22Rv1 (cell line): ENCODE data around the gene OGDH.
A peak's percentile ranks its signal among the peaks of the same experiment; 100 is the strongest.
"Not testable (repeated sequence)": the region's sequence is repeated elsewhere in the genome, so short reads cannot be mapped to it uniquely, and the experiment has no call there.

Experiments used
- H3K27ac ChIP-seq: fragments of 450-650 bp; 2 replicates; pipeline ENCODE4 v1.5.1; 2017
- ZFX ChIP-seq: fragments of 450-650 bp; IDR thresholded peaks from 2 replicates; pipeline ENCODE4 v1.6.1; 2017; ENCODE audit warnings: antibody characterized with exemption, borderline replicate concordance
- TF ChIP-seq, protein P1 (sequence below): fragments of 450-650 bp; IDR thresholded peaks from 2 replicates; pipeline ENCODE4 v1.5.1; 2017; ENCODE audit warnings: mild to moderate bottlenecking

Gene OGDH

DNA sequence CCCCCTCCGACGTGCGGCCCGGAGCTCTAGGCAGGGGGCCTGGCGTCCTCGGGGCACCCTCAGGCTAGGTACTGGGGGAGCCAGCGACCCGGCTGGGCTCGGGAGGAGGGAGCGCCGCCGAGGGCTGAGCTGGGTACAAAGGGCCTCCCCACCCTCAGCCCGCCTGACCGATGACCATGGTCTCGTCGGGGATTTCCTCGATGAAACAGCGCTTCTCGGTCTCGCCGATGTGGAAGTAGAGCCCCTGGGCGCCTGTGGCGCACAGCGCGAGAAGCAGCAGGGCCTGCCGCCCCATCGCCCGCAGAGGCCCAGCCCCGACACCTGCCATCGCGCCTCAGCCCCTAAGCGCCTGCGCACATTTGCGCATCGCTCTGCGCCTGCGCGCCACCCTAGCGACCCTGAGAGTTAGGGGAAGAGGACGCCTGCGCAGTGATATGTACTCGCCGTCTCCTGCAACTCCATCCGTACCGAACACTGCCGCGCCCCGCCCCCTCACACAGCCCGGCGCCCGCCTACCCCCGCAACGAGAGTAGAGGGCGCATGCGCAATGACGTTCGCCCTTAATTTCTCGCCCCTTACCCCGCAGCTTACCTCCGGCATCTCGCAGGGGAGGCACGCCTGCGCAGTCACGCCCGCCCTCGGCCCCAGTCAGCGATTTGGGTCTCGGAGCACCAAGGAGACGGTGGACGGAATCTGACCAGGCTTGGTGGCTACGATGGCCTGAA lies 24.4 kb upstream of the OGDH start, which contains the start of gene TMED4:
TMED4 (minus strand) TSS at position 353 of the 725 bp plus-strand sequence; CDS start at position 328, 25 bp downstream.
- peak within 1 kb of the TSS; percentile 98 for H3K27ac ChIP-seq
- TF ChIP-seq, protein P1, sequence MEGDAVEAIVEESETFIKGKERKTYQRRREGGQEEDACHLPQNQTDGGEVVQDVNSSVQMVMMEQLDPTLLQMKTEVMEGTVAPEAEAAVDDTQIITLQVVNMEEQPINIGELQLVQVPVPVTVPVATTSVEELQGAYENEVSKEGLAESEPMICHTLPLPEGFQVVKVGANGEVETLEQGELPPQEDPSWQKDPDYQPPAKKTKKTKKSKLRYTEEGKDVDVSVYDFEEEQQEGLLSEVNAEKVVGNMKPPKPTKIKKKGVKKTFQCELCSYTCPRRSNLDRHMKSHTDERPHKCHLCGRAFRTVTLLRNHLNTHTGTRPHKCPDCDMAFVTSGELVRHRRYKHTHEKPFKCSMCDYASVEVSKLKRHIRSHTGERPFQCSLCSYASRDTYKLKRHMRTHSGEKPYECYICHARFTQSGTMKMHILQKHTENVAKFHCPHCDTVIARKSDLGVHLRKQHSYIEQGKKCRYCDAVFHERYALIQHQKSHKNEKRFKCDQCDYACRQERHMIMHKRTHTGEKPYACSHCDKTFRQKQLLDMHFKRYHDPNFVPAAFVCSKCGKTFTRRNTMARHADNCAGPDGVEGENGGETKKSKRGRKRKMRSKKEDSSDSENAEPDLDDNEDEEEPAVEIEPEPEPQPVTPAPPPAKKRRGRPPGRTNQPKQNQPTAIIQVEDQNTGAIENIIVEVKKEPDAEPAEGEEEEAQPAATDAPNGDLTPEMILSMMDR: no peak
- no peak for TF ChIP-seq ZFX

DNA sequence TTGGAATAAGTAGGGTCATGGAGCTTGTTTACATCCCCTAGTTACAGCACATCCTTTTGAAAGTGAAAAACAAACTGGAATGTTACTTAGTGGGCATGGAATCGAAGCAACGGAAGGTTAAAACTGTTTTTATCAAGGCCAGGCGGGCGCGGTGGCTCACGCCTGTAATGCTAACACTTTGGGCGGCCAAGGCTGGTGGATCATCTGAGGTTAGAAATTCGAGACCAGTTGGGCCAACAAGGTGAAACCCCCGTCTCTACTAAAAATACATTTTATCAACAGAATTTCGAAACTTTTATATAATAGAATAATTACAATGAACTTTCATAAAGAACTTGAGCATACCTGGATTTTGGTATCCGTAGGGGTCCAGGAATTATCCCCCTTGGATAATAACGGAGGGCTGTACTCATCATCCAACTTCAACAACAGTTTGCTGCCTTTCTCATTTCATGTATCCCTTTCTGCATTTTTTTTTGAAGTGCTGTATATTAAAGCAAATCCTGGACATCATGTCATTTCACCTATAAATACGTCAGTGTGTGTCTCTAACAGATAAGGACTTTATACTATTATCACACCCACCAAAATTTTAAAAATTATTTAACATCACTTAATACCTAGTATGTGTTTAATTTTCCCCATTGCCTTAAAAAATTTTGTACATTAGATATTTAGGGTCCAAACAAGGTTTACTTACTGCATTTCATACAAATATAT lies 23.1 kb upstream of the OGDH start:
- TF ChIP-seq ZFX: no peak
- TF ChIP-seq, protein P1: no peak
- H3K27ac ChIP-seq: peak overlapping the region; percentile 98

DNA sequence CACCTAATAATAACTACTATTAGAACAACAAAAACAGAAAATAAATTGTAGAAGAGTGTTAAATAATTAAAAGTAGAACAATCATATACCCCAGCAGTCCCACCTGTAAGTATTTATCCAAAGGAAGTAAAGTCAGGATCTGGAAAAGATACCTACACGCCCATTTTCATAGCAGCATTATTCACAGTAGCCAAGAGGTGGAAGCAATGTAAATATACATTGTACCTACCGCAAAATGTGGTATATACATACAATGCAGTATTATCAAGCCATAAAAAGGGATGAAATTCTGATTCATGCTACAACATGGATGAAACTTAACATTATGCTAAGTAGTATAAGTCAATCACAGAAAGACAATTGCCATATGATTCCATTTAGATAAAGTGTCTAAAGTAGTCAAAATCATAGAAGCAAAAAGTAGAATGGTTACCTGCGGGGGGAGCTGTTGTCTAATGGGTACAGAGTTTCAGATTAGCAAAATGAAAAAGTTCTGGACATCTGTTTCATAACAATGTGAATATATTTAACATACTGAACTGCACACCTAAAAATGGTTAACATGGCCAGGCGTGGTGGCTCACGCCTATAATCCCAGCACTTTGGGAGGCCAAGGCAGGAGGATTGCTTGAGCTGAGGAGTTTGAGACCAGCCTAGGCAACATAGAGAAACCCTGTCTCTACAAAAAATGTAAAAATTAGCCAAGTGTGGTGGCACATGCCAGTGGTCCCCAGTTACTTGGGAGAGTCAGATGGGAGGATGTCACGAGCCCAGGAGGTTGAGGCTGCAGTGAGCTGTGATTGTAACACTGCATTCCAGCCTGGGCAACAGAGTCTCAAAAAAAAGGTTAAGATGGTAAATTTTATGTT lies 18.4 kb upstream of the OGDH start:
- H3K27ac ChIP-seq: no peak overlapping the region
- TF ChIP-seq, protein P1: peak; percentile 91
- TF ChIP-seq ZFX: no peak

DNA sequence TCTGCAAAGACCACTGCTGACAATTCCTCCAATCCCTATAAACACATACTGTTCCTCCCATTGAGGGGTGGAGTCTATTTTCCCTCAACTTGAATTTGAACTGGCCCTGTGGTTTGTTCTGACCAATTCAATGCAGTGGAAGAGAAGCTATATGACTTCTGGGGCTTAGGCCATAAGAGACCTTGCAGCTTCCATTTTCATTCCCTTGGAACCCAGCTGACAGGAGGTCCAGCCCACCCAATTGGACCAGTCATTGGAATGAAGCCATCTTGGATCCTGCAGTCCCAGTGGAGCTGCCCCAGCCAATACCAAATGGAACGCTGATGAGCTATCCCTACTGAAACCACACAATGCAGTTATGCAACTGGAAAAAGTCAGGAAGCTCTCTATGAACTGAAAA lies 15.5 kb upstream of the OGDH start:
- TF ChIP-seq, protein P1: no peak
- TF ChIP-seq ZFX: no peak
- H3K27ac ChIP-seq: no peak overlapping the region

DNA sequence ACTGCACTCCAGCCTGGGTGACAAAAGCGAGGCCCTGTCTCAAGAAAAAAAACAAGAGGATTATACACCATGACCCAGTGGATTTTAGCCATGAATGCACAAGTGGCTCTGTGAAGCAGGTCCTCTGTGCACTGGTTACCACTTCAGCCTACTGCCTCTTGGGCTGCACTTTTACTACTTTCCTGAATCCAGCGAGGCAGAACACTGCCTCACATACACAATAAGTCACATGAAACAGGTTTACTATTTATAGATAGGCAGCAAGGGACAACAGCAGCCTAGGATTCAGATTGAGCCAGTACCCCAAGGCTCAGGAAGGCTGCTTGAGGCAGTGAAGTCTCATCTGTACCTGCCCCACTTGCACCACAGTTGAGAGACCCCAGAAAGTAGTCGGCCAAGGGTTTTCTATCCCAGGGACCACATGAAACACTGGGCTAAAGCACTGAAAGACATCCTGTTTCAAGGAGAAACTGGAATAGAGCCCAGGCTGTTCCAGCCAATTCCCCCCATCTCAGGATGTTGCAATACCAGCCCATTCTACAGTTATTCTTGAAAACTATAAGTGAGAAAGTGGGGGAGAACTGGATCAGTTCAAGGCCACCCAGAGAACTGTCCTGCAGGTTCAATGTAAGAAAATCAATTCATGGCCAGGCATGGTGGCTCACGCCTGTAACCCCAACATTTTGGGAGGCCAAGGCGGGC lies 10.3 kb upstream of the OGDH start:
- TF ChIP-seq, protein P1: no peak
- no peak for TF ChIP-seq ZFX
- H3K27ac ChIP-seq: no peak overlapping the region

DNA sequence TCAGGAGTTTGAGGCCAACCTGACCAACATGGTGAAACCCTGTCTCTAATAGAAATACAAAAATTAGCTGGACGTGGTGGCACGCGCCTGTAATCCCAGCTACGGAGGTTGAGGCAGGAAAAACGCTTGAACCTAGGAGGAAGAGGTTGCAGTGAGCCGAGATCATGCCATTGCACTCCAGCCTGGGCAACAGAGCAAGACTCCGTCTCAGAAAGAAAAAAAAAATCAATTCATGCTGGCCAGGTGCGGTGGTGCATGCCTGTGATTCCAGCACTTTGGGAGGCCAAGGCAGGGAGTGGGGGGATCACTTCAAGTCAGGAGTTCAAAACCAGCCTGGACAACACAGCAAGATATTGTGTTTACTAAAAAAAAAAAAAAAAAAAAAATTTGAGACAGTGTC lies 9.2 kb upstream of the OGDH start:
- H3K27ac ChIP-seq: not testable (repeated sequence)

DNA sequence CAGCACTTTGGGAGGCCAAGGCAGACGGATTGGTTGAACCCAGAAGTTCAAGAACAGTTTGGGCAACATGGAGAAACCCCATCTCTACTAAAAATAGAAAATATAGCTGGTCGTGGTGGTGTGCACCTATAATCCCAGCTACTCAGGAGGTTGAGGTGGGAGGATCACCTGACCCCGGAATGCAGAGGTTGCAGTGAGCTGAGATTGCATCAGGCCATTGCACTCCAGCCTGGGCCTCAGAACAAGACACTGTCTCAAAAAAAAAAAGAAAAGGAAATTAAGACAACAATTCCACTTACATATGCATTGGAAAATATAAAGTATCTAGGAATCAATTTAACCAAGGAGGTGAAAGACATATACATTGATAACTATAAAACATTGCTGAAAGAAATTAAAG lies 7.2 kb upstream of the OGDH start:
- no peak for TF ChIP-seq ZFX
- TF ChIP-seq, protein P1: no peak
- H3K27ac ChIP-seq: no peak overlapping the region
